ENCODE measurements around the gene BOLA3.

BOLA3 gene

GRCh38 chr2:74148457-74149246 is 940 bp upstream of the BOLA3 start:
- Histone ChIP-seq H3K27me3 (ENCODE audit: insufficient read depth, low read depth) (no peaks in the 10 kb centered on the region), H3K9ac (0 out of 2 replicates have a peak overlapping the region, but pooled peaks have one; percentile 75), H3K27ac (no peak overlapping the region), H2AFZ (ENCODE audit: low read depth) (peak overlapping the region; percentile 84), H3K4me1 (ENCODE audit: low read depth, poor library complexity, severe bottlenecking) (peaks cover 12% of the 10 kb centered on the region), H3K4me2 (peak overlapping the region; percentile 90), H3K79me2 (ENCODE audit: insufficient read depth, low read depth) (peaks cover 12% of the 10 kb centered on the region; the same call in 1 of the 2 replicates), H4K20me1 (ENCODE audit: insufficient read depth) (no peaks in the 10 kb centered on the region), H3K4me3 (IDR thresholded peaks at IDR 0.05; ENCODE audit: insufficient read depth, low read depth, low read length) (no peak overlapping the region), H3K36me3 (ENCODE audit: insufficient read depth) (no peaks in the 10 kb centered on the region)
- no peak for TF ChIP-seq CTCF (conservative IDR thresholded peaks at IDR 0.05; ENCODE audit: low read depth, low read length)

GRCh38 chr2:74146929-74147726 is 584 bp downstream of the BOLA3 start:
- peaks cover 12% of the 10 kb centered on the region; the same call in 1 of the 2 replicates for H3K79me2 ChIP-seq (ENCODE audit: insufficient read depth, low read depth)
- peak overlapping the region; percentile 75 for H3K9ac ChIP-seq
- peak overlapping the region; percentile 84 for H2AFZ ChIP-seq (ENCODE audit: low read depth)
- no peak overlapping the region for H3K4me3 ChIP-seq (IDR thresholded peaks at IDR 0.05; ENCODE audit: insufficient read depth, low read depth, low read length)
- H3K27me3 ChIP-seq (ENCODE audit: insufficient read depth, low read depth), result no peaks in the 10 kb centered on the region
- H3K4me1 ChIP-seq (ENCODE audit: low read depth, poor library complexity, severe bottlenecking), result peaks cover 12% of the 10 kb centered on the region
- no peaks in the 10 kb centered on the region for H3K36me3 ChIP-seq (ENCODE audit: insufficient read depth)
- H3K4me2 ChIP-seq, result peak overlapping the region; percentile 90
- no peaks in the 10 kb centered on the region for H4K20me1 ChIP-seq (ENCODE audit: insufficient read depth)
- no peak for TF ChIP-seq CTCF (conservative IDR thresholded peaks at IDR 0.05; ENCODE audit: low read depth, low read length)
- H3K27ac ChIP-seq, result peak overlapping the region; percentile 41; the same call in 1 of the 2 replicates

- Histone ChIP-seq H3K27me3 (ENCODE audit: insufficient read depth, low read depth) (no peaks in the 10 kb centered on the region), H3K9ac (no peak overlapping the region), H3K36me3 (ENCODE audit: insufficient read depth) (no peaks in the 10 kb centered on the region; the same call in 1 of the 2 replicates), H2AFZ (ENCODE audit: low read depth) (no peak overlapping the region), H3K79me2 (ENCODE audit: insufficient read depth, low read depth) (peaks cover 9% of the 10 kb centered on the region; the same call in 1 of the 2 replicates), H3K4me1 (ENCODE audit: low read depth, poor library complexity, severe bottlenecking) (peaks cover 9% of the 10 kb centered on the region), H3K4me2 (no peak overlapping the region), H4K20me1 (ENCODE audit: insufficient read depth) (no peaks in the 10 kb centered on the region), H3K27ac (no peak overlapping the region), H3K4me3 (IDR thresholded peaks at IDR 0.05; ENCODE audit: insufficient read depth, low read depth, low read length) (no peak overlapping the region)
- TF ChIP-seq CTCF (conservative IDR thresholded peaks at IDR 0.05; ENCODE audit: low read depth, low read length), result no peak
These were observed 5.4 kb downstream of the BOLA3 start for GRCh38 chr2:74142340-74142739.

- Histone ChIP-seq H3K36me3 (ENCODE audit: insufficient read depth) (peaks cover 4% of the 10 kb centered on the region; the same call in 1 of the 2 replicates), H3K4me2 (no peak overlapping the region), H4K20me1 (ENCODE audit: insufficient read depth) (no peaks in the 10 kb centered on the region), H3K27ac (no peak overlapping the region), H3K27me3 (ENCODE audit: insufficient read depth, low read depth) (no peaks in the 10 kb centered on the region), H3K4me1 (ENCODE audit: low read depth, poor library complexity, severe bottlenecking) (no peaks in the 10 kb centered on the region), H3K4me3 (IDR thresholded peaks at IDR 0.05; ENCODE audit: insufficient read depth, low read depth, low read length) (no peak overlapping the region), H2AFZ (ENCODE audit: low read depth) (no peak overlapping the region), H3K9ac (no peak overlapping the region), H3K79me2 (ENCODE audit: insufficient read depth, low read depth) (no peaks in the 10 kb centered on the region)
- no peak for TF ChIP-seq CTCF (conservative IDR thresholded peaks at IDR 0.05; ENCODE audit: low read depth, low read length)
These were observed 8.9 kb downstream of the BOLA3 start for GRCh38 chr2:74138600-74139323.

All from KMS-11 (cell line).